ENCODE data around the gene EML4. TPM values are rescaled to one million over a fixed set of nuclear protein-coding genes. Genes with fewer than 3 reads are reported as not detected.
"Not testable (repeated sequence)": the region's sequence is repeated elsewhere in the genome, so short reads cannot be mapped to it uniquely, and the experiment has no call there.

The EML4 gene
- total RNA-seq, 1 experiment from 2014 or later, result 18.5 TPM

DNA sequence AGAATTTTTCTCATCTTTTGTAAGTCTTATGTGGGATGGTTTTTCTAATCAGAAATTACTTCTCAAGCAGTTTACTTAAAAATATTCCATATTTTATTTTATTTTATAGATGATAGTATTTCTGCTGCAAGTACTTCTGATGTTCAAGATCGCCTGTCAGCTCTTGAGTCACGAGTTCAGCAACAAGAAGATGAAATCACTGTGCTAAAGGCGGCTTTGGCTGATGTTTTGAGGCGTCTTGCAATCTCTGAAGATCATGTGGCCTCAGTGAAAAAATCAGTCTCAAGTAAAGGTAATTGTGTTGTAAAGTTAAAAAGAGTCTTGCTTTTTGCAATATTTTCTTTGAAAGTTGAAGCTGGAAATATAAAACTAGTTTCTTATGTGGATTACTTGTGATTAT, 76.2 kb downstream of the EML4 start:
- no peaks in the 10 kb centered on the region for H3K27me3 ChIP-seq
- DNase-seq, result no peak
- no peaks in the 10 kb centered on the region for H3K9me3 ChIP-seq

DNA sequence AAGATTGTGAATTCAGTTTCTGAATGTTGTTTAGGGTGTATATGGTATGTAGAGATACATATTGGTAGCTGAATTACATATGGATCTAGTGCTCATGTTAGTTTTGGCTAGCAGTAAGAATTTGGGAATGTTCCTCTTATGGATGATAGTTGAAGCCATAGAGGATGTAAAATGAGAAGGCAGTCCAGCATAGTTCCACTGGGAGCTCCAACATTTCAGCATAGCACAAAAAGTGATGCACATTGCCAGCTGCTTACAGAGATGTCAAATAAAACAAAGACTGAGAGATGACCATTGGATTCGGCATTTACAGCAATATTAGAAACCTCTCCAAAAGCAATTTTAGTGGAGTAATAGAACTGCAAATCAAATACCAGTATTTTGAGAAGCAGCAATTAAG, 77.4 kb downstream of the EML4 start:
- no peak overlapping the region for H3K4me3 ChIP-seq
- no peaks in the 10 kb centered on the region for H3K27me3 ChIP-seq
- DNase-seq, result no peak
- H3K36me3 ChIP-seq, result no peaks in the 10 kb centered on the region; the same call in 1 of the 2 replicates
- no peaks in the 10 kb centered on the region for H3K9me3 ChIP-seq

More for the DNA sequence above, 76.2 kb downstream of the EML4 start:
- Histone ChIP-seq H3K36me3 (no peaks in the 10 kb centered on the region; the same call in 1 of the 2 replicates), H3K4me3 (no peak overlapping the region)

DNA sequence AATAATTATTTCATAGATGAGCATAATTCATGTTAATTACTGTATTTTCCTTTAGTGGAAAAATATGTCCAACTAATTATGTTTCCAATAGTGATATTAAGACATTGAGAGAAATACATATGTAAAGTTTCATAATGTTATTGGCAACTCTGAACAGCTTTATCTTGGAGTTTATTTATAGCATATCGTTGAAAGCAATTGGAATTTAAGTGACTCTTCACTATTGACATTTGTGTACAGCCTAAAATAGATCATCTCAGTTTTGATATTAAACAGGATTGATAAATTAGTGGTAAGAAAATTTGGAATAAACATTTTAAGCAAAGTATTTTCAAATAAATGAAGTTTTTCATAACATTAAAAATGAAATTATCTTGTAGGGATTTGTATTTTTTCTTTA, 79.7 kb downstream of the EML4 start:
- Histone ChIP-seq H3K9me3 (no peaks in the 10 kb centered on the region), H3K36me3 (no peaks in the 10 kb centered on the region; the same call in 1 of the 2 replicates), H3K27me3 (no peaks in the 10 kb centered on the region), H3K4me3 (no peak overlapping the region)
- no peak for DNase-seq

DNA sequence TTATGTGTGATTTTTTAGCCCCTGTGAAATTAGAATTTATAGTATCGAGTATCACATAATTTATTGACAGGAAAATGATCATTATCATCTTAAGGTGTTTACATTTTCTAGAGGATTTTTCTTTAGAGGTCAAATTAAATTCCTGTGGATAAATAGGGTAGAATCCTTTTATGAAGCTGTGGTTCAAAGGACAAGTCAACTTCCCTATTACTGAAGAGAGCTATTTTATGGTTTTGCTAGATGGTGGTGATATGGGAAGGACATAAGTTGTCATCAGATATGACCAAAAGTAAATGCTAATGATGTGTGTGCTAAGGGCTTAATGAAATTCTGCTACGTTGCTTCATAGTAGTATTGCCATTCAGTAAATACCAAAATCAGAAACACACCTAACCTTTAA, 80.1 kb downstream of the EML4 start:
- Histone ChIP-seq H3K27me3 (no peaks in the 10 kb centered on the region), H3K36me3 (no peaks in the 10 kb centered on the region; the same call in 1 of the 2 replicates), H3K9me3 (no peaks in the 10 kb centered on the region), H3K4me3 (no peak overlapping the region)
- DNase-seq, result no peak

DNA sequence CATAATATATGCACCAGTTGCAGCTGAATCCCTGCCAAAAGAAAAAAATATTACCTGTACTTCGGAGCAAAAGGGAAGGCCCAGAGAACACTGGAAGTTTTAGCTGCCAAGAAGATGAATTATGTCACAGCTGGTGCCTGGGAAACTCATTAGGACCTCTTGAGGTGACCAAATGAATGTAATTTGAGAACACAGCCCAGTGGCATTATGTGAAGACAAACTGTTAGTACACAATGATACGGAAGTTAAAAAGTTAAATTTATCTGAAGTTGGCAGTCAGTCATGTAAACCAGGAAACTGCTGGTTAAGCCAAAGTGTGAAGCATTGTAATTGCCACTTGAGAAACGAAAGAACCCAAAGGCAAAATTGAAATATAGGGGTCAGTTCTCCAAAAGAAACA, 80.7 kb downstream of the EML4 start:
- DNase-seq, result no peak
- Histone ChIP-seq H3K27me3 (no peaks in the 10 kb centered on the region), H3K9me3 (no peaks in the 10 kb centered on the region), H3K36me3 (no peaks in the 10 kb centered on the region; the same call in 1 of the 2 replicates), H3K4me3 (no peak overlapping the region)

DNA sequence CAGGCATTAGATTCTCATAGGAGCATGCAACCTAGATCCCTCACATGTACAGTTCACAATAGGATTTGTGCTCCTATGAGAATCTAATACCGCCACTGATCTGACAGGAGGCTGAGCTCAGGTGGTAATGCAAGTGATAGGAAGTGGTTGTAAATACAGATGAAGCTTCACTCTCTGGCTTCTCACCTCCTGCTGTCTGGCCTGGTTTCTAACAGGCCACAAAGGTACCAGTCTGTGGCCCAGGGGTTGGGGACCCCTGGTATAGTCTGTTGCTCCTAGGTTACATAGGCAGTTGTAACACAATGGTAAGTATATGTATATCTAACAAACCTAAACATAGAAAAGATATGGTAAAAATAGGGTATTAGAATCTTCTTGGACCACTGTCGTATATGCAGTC, 81.8 kb downstream of the EML4 start:
- no peaks in the 10 kb centered on the region for H3K27me3 ChIP-seq
- H3K36me3 ChIP-seq, result no peaks in the 10 kb centered on the region; the same call in 1 of the 2 replicates
- DNase-seq, result no peak
- H3K4me3 ChIP-seq, result no peak overlapping the region
- no peaks in the 10 kb centered on the region for H3K9me3 ChIP-seq

DNA sequence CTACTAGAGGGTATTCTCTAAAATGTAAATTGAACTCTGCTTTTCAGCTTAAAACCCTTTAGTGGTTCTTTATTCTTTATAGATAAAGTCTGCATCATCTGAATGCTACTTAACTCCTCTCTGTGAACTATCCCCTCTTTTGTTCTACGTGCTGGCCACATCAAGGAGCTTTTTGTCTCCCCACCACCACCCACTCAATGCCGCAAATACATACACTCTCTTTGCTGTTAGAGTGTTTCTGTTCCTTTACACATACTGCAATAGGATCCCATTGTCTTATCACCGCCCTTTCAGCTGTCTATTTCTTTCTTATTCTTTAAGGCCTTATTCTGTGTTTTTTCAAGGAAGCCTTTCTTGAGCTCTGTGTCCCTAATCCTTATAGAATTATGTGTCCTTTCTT, 83.3 kb downstream of the EML4 start:
- Histone ChIP-seq H3K27me3 (no peaks in the 10 kb centered on the region), H3K36me3 (no peaks in the 10 kb centered on the region; the same call in 1 of the 2 replicates)
- DNase-seq, result no peak

DNA sequence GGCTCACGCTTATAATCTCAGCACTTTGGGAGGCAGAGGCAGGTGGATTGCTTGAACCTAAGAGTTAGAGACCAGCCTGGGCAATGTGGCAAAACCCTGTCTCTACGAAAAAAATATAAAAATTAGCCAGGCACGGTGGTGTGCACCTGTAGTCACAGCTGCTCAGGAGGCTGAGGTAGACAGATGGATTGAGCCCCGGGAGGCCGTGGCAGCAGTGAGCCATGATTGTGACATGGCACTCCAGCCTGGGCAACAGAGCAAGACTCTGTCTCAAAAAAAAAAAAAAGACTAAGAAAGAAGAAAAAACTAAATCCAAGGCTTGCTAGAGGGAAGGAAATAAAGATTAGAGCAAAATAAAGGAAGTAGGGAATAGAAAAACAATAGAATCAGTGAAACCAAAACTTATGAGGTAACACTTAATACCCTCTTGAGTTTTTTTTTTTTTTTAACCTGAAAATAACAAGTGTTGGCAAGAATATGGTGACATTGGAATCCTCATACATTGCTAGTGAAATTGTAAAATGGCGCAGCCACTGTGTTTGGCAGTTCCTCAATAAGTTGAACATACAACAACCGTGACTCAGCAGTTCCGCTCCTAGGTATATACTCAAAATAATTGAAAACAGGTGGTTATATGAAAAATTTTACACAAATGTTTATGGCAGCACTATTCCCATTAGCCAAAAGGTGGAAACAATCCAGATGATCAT, 85.2 kb downstream of the EML4 start:
- no peaks in the 10 kb centered on the region for H3K9me3 ChIP-seq
- no peak for DNase-seq
- H3K4me3 ChIP-seq, result no peak overlapping the region
- H3K36me3 ChIP-seq, result no peaks in the 10 kb centered on the region
- H3K27me3 ChIP-seq, result no peaks in the 10 kb centered on the region

More for the DNA sequence above, 83.3 kb downstream of the EML4 start:
- Histone ChIP-seq H3K9me3 (no peaks in the 10 kb centered on the region), H3K4me3 (no peak overlapping the region)

DNA sequence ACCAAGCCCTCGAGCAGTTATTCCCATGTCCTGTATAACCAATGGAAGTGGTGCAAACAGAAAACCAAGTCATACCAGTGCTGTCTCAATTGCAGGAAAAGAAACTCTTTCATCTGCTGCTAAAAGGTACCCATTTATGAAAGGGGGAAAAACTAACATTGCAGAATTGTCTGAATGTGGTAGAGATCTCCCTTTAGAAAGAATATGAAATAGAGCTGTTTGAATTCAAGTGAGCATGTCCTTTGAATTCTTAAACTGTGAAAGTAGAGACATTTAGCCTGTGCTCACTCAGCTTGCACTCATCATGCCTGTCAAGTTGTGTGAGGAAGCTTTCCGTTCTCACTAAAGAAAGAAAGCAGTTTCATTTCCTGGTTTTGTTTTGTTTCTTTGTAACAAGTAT, 87.4 kb downstream of the EML4 start:
- no peak overlapping the region for H3K4me3 ChIP-seq
- H3K9me3 ChIP-seq, result no peaks in the 10 kb centered on the region
- no peaks in the 10 kb centered on the region for H3K36me3 ChIP-seq
- DNase-seq, result no peak
- no peaks in the 10 kb centered on the region for H3K27me3 ChIP-seq

DNA sequence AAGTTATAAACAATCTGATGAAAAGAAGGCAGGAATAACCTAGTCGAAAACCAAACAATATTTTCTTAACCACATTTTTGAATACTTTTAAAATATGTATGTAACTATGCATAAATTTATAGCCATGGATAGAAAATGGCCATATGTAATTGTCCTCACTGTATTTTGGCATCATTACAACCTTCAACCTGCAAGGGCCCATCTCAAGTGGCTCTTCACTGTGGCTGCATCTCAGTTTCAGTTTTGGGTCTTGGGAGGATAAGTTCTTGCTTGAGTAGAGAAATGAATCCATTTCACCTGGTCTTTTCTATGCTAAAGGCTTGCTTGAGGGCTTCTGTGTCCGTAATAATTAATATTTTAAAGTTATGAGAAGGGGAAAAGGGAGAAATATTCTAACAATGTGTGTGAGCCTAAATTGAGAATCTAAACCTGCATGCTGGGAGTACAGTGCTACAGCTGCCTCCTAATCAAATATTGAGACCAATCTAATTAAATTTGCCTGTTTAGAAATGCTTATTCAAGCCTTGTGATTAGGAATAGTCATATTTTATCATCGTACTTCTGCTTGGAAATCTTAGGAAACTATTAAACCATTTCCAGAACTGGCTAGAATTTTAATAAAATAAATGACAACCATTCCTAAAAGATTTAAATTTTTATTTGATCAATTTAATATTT, 92.5 kb downstream of the EML4 start:
- Histone ChIP-seq H3K9me3 (no peaks in the 10 kb centered on the region), H3K36me3 (no peaks in the 10 kb centered on the region; the same call in 1 of the 2 replicates), H3K4me3 (no peak overlapping the region), H3K27me3 (no peaks in the 10 kb centered on the region)
- no peak for DNase-seq

DNA sequence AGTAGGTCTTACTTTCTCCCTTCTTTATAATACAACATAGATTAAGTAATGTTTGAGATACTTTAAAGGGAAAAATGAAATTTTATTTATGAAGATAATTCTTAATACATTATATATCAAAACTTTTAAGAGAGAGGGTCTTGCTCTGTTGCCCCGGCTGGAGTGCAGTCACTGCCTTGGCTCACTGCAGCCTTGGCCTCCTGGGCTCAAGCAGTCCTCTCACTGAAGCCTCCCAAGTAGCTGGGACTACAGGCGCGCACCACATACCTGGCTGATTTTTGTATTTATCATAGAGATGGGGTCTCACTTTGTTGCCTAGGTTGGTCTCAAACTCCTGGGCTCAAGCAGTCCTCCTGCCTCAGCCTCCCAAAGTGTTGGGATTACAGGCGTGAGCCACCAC, 97.1 kb downstream of the EML4 start:
- Histone ChIP-seq H3K9me3 (no peaks in the 10 kb centered on the region), H3K27me3 (no peaks in the 10 kb centered on the region), H3K36me3 (no peaks in the 10 kb centered on the region; the same call in 1 of the 2 replicates), H3K4me3 (no peak overlapping the region)
- no peak for DNase-seq

DNA sequence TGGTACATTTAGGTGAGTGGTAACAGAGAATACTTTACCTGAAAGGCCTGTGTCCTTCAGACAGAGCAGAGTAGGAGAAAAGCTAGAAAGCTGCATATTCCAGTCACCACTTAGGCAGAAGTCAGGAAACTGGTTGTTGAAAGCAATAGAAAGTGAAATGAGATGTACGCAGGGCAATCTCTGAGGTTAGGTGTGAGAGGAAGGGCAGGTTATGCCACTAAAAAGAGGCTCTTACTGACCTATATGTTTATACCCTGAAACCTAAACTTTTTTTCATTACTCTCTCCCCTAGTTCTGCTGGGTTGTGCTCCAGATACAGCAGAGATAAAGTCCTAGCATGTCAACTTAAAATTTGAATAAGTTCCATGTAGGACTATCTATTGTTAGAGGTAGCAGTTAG, 98.4 kb downstream of the EML4 start:
- DNase-seq, result no peak
- Histone ChIP-seq H3K9me3 (no peaks in the 10 kb centered on the region), H3K36me3 (no peaks in the 10 kb centered on the region), H3K27me3 (no peaks in the 10 kb centered on the region), H3K4me3 (no peak overlapping the region)

DNA sequence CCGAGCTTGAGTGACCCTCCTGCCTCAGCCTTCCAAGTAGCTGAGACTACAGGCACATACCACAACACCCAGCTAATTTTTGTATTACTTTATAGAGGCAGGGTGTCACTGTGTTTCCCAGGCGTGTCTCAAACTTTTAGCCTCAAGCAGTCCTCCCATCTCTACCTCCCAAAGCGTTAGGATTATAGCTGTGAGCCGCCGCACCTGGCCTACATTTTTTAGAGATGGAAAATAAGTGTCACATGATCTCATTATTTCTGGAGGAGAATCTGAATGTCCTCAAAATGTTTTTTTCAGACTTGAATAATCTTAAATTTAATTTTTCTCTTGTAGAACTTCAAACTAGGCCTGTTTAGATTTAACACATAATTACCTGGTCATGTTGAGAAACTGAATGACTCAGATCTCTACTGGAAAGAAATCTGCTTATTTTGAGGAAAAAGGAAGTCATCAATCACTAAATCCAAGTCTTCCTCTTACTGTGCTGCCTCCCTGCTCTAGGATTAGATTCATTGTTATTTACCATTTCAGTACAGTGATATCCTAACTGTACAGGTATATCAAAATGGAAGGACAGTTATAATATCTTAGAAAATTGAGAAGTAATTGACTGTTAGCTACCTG, 99.5 kb downstream of the EML4 start:
- Histone ChIP-seq H3K36me3 (no peaks in the 10 kb centered on the region), H3K4me3 (no peak overlapping the region), H3K27me3 (no peaks in the 10 kb centered on the region), H3K9me3 (no peaks in the 10 kb centered on the region)
- no peak for DNase-seq

DNA sequence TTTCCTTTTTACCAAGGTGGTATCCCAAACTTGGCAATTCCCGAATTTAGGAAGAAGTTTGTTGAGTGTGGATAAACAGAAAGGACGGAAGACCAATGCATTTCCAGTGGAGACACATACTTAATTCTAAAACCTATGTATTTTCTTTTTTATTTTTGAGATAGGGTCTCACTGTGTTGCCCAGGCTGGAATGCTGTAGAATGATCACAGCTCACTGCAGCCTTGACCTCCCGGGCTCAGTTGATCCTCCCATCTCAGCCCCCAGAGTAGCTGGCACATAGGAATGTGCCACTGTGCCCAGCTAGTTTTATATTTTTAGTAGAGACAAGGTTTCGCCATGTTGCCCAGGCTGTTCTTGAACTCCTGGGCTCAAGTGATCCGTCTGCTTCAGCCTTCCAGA, 101.6 kb downstream of the EML4 start:
- H3K36me3 ChIP-seq, result no peaks in the 10 kb centered on the region
- no peaks in the 10 kb centered on the region for H3K27me3 ChIP-seq
- no peak for DNase-seq
- no peak overlapping the region for H3K4me3 ChIP-seq
- H3K9me3 ChIP-seq, result no peaks in the 10 kb centered on the region

DNA sequence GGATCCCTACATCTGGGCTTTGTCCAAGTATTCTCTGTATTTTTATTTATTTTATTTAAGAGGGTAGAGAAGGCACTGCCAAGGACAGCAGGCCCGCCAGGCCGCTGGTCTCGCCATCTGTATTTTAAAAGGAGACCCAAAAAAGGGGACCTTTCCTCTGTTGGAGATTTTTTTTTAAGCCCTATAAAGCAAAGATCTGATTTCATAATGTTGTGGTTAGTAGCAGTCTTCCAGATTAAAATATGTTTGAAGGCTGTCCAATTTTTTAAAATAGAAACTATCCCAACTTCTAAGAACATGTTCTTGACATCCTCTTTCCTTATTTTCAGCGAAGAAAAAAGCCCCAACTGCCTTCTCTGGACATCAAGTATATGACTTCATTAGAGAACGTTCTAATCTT, 102.1 kb downstream of the EML4 start:
- H3K36me3 ChIP-seq, H3K9me3 ChIP-seq, DNase-seq, H3K4me3 ChIP-seq, H3K27me3 ChIP-seq: not testable (repeated sequence)

DNA sequence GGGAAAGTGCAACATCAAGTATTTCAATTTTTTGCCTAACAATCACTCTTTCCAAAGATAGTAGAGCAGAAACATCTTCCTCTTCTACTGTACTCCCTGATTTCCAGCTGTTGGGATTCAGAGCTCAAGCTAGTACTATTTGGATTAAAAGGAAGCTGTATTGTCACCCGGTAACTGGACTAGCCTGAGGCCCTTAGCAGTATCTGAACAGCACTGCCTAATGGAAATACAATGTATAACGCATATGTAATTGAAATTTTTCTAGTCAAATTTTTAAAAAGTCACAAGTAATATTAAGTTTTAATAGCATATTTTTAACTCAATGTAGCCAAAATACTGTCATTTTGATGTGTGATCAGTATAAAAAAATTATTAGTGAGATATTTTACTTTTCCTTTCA, 105.7 kb downstream of the EML4 start:
- no peaks in the 10 kb centered on the region for H3K9me3 ChIP-seq
- DNase-seq, result no peak
- no peaks in the 10 kb centered on the region for H3K27me3 ChIP-seq
- no peaks in the 10 kb centered on the region for H3K36me3 ChIP-seq
- H3K4me3 ChIP-seq, result no peak overlapping the region

DNA sequence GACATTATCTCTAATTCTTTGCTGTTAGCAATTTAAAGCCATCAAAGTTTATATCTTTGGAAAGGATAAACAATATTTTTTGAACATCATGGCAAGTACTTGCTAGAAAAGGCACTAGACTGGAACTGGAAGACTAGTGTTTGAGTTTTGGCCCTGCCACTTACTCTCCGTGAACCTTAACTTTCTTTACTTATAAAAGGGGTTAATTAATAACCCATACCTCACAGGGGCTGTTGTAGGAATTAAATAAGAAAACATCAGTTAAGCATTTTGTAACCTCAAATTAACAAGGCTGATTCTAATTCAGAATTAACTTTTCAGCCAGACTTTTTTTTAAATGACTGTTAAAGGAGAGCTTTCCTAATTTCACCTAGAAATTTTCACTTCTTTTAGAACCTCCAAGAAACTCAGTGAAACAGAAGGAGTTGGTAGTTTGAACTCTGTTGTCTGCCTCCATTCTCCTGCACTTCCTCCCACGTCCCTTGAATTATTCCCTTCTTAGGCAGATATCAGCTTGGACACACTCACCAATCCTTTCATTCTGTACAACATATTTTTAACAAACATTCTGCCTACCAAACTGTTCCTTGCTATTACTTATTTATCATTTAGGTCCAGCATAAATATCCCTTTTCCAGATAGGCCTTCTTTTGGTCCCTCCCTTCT, 112.4 kb downstream of the EML4 start:
- no peaks in the 10 kb centered on the region for H3K36me3 ChIP-seq
- no peak for DNase-seq
- H3K9me3 ChIP-seq, result no peaks in the 10 kb centered on the region
- no peak overlapping the region for H3K4me3 ChIP-seq
- no peaks in the 10 kb centered on the region for H3K27me3 ChIP-seq
